ENCODE data around the gene C14orf93.

- TF ChIP-seq CTCF (IDR thresholded peaks at IDR 0.05) (no peak), ZFX (IDR thresholded peaks at IDR 0.05; ENCODE audit: borderline replicate concordance) (no peak)
Measured at GRCh38 chr14:23047751-23048693, 38.1 kb upstream of the C14orf93 start.

Data from 22Rv1 (cell line).